Measurements from ENCODE around the gene PCA3.

GRCh38 chr9:76799473-76799872 lies 35.2 kb downstream of the PCA3 start:
- TF ChIP-seq CTCF (IDR thresholded peaks at IDR 0.05) (no peak), POLR2A (IDR thresholded peaks at IDR 0.05) (no peak)
